Heart left ventricle (tissue), 13 donors: ENCODE measurements around the gene RBMS3.
"Not testable (repeated sequence)": the region's sequence is repeated elsewhere in the genome, so short reads cannot be mapped to it uniquely, and the experiment has no call there.

Experiments used
- POLR2A ChIP-seq, 2 donors: fragments of 450-650 bp; IDR thresholded peaks; one replicate each; pipeline ENCODE4 v1.6.1; 2017; ENCODE audit warnings: antibody characterized with exemption in 2 of 2, mild to moderate bottlenecking in 2 of 2, moderate library complexity in 2 of 2
- TF ChIP-seq, protein P1 (sequence below), 12 donors: fragments of 200-600 bp; sonication (generic) in 4 of 12; IDR thresholded peaks; one replicate each; pipeline versions ENCODE4 v1.5.0 to v1.8.0; 2018 to 2022; ENCODE audit warnings: antibody characterized with exemption in 12 of 12, mild to moderate bottlenecking in 5 of 12
- donor health status: ischemic (EF 13 %, LVEDD 7.1; RV severe dilation, severe dysfunction).
- donor health status: DM: no; HTN: yes; CAD: no.
- donor health status: DM: no; HTN: no; CAD: no.
- donor health status: ischemic (EF 25% LVEDD 6.9; RV normal size, moderate dysfunction).
- donor health status: ischemic (EF 25% LVEDD 5.7; RV mildly dilated, moderate dysfunction).
- donor health status: ischemic (EF 35%, LVEDD 5.7; RV mildly dilated, moderate dysfunction).
- donor health status: nonischemic (EF 11% LVEDD 7.7; RV severe dilation, severe dysfunction).
- donor health status: DM: yes; HTN: yes; CAD: no.
- donor health status: PGD.
- donor health status: ischemic (EF 29% LVEDD 5.4; RV normal size, mild dysfunction).
- donor health status: nonischemic (EF 23%, LVEDD 6.1; RV moderate dilation, normal function).

DNA sequence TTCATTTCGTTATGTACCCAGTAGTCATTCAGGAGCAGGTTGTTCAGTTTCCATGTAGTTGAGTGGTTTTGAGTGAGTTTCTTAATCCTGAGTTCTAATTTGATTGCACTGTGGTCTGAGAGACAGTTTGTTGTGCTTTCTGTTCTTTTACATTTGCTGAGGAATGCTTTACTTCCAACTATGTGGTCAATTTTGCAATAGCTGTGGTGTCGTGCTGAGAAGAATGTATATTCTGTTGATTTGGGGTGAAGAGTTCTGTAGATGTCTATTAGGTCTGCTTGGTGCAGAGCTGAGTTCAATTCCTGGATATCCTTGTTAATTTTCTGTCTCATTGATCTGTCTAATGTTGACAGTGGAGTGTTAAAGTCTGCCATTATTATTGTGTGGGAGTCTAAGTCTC, 79.4 kb downstream of the RBMS3 start:
- TF ChIP-seq, protein P1, sequence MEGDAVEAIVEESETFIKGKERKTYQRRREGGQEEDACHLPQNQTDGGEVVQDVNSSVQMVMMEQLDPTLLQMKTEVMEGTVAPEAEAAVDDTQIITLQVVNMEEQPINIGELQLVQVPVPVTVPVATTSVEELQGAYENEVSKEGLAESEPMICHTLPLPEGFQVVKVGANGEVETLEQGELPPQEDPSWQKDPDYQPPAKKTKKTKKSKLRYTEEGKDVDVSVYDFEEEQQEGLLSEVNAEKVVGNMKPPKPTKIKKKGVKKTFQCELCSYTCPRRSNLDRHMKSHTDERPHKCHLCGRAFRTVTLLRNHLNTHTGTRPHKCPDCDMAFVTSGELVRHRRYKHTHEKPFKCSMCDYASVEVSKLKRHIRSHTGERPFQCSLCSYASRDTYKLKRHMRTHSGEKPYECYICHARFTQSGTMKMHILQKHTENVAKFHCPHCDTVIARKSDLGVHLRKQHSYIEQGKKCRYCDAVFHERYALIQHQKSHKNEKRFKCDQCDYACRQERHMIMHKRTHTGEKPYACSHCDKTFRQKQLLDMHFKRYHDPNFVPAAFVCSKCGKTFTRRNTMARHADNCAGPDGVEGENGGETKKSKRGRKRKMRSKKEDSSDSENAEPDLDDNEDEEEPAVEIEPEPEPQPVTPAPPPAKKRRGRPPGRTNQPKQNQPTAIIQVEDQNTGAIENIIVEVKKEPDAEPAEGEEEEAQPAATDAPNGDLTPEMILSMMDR (IDR thresholded peaks at IDR 0.05): not testable (repeated sequence)
- TF ChIP-seq POLR2A (IDR thresholded peaks at IDR 0.05): not testable (repeated sequence)
